Measurements from ENCODE around the gene CCNA2.

CCNA2 gene

GRCh38 chr4:121800961-121801714, 22.5 kb downstream of the CCNA2 start, which contains the start of gene EXOSC9:
Gene EXOSC9 (plus strand): TSS chr4:121801323. CDS start chr4:121801425, 102 bp downstream.
- peak; percentile 83 to 90 for DNase-seq

- no peak for DNase-seq
These were observed 23.1 kb downstream of the CCNA2 start for GRCh38 chr4:121800638-121800960.

- no peak for DNase-seq
These were observed 23.7 kb downstream of the CCNA2 start for GRCh38 chr4:121799867-121800501.

- no peak for DNase-seq
These were observed 24.4 kb downstream of the CCNA2 start for GRCh38 chr4:121799208-121799823.

- no peak for DNase-seq
These were observed 27.4 kb downstream of the CCNA2 start for GRCh38 chr4:121796283-121796682.

- no peak for DNase-seq
These were observed 29.0 kb downstream of the CCNA2 start for GRCh38 chr4:121794505-121795188.

- no peak for DNase-seq
These were observed 30.7 kb downstream of the CCNA2 start for GRCh38 chr4:121792966-121793365.

GRCh38 chr4:121791481-121791880, 32.2 kb downstream of the CCNA2 start:
- no peak for DNase-seq

- no peak for DNase-seq
These were observed 32.7 kb downstream of the CCNA2 start for GRCh38 chr4:121790976-121791375.

GRCh38 chr4:121789960-121790829, 33.5 kb downstream of the CCNA2 start:
- DNase-seq = no peak

GRCh38 chr4:121789455-121789854, 34.2 kb downstream of the CCNA2 start:
- no peak for DNase-seq

GRCh38 chr4:121788896-121789295, 34.8 kb downstream of the CCNA2 start:
- no peak for DNase-seq

GRCh38 chr4:121786221-121786620, 37.5 kb downstream of the CCNA2 start:
- no peak for DNase-seq

- no peak for DNase-seq
These were observed 38.2 kb downstream of the CCNA2 start for GRCh38 chr4:121785479-121785878.

GRCh38 chr4:121784975-121785374, 38.7 kb downstream of the CCNA2 start:
- DNase-seq = no peak

GRCh38 chr4:121784401-121784800, 39.3 kb downstream of the CCNA2 start:
- DNase-seq = no peak

- DNase-seq = no peak
These were observed 40.5 kb downstream of the CCNA2 start for GRCh38 chr4:121783210-121783609.

- no peak for DNase-seq
These were observed 44.6 kb downstream of the CCNA2 start for GRCh38 chr4:121778991-121779628.

- DNase-seq = no peak
These were observed 46.1 kb downstream of the CCNA2 start for GRCh38 chr4:121777625-121778024.

GRCh38 chr4:121776610-121777401, 46.9 kb downstream of the CCNA2 start:
- DNase-seq = no peak

GRCh38 chr4:121773883-121774282, 49.8 kb downstream of the CCNA2 start:
- no peak for DNase-seq
